Panc1 (cell line): ENCODE data around the gene BSND. TPM values are rescaled to one million over a fixed set of nuclear protein-coding genes. Genes with fewer than 3 reads are reported as not detected.

Experiments used
- ATAC-seq: fragments of 200-7000 bp; cut with Tn5 transposase; 2 replicates; pipeline ENCODE4 v1.9.1; 2020; ENCODE audit warnings: mild to moderate bottlenecking, moderate library complexity
- BruUV-seq: library from RNA; stranded (reverse); fragments of 400-500 nt; replicated peaks from 2 replicates; lab custom pipeline; 2021; lab: Mats Ljungman, UMichigan
- CTCF ChIA-PET: fragments of 300-600 bp; sonication (Branson Sonifier 250); formaldehyde crosslinking; loops from one replicate; lab custom pipeline; 2022; ENCODE audit warnings: antibody characterized with exemption; lab: Charles Lee
- POLR2A ChIA-PET: fragments of 300-600 bp; sonication (Branson Sonifier 250); formaldehyde crosslinking; loops from one replicate; lab custom pipeline; 2022; ENCODE audit warnings: antibody characterized with exemption; lab: Charles Lee
- DNase-seq: peaks from one replicate; pipeline ENCODE4 v3.0.0-alpha.2; 2010; ENCODE audit warnings: low read depth, low spot score
- H3K27ac ChIP-seq: 2 replicates; pipeline ENCODE4 v1.5.1; 2011; ENCODE audit warnings: mild to moderate bottlenecking, low read length, inconsistent platforms
- H3K27me3 ChIP-seq: fragments of 200-500 bp; sonication (Bioruptor generic); 2 replicates; pipeline ENCODE4 v1.6.0; 2014; ENCODE audit warnings: low read length, inconsistent platforms; ENCODE audit not compliant: control insufficient read depth, insufficient read depth
- H3K36me3 ChIP-seq: fragments of 200-500 bp; sonication (Bioruptor generic); 2 replicates; pipeline ENCODE4 v1.5.1; 2014; ENCODE audit warnings: inconsistent platforms, mild to moderate bottlenecking, low read length, moderate library complexity; ENCODE audit not compliant: control insufficient read depth, insufficient read depth
- H3K4me1 ChIP-seq: 2 replicates; pipeline ENCODE4 v1.5.1; 2011; ENCODE audit warnings: inconsistent platforms, mild to moderate bottlenecking, low read length, moderate library complexity; ENCODE audit not compliant: control insufficient read depth, insufficient read depth
- H3K4me3 ChIP-seq, 2 experiments: 2 replicates each; pipeline ENCODE4 v1.5.1; 2011 to 2012; ENCODE audit warnings: low read depth in 2 of 2, low read length in 2 of 2, mild to moderate bottlenecking in 2 of 2, inconsistent platforms in 1 of 2, moderate library complexity in 1 of 2
- H3K9me3 ChIP-seq: fragments of 200-500 bp; sonication (Bioruptor generic); 2 replicates; pipeline ENCODE4 v1.5.1; 2014; ENCODE audit warnings: low read depth, mild to moderate bottlenecking, inconsistent platforms, low read length, moderate library complexity; ENCODE audit not compliant: control insufficient read depth, insufficient read depth
- POLR2AphosphoS5 ChIP-seq: IDR thresholded peaks from 2 replicates; pipeline ENCODE4 v1.6.1; 2012; ENCODE audit warnings: mild to moderate bottlenecking, low read depth, low read length, moderate library complexity
- SIN3A ChIP-seq: IDR thresholded peaks from 2 replicates; pipeline ENCODE4 v1.6.1; 2012; ENCODE audit warnings: low read depth, mild to moderate bottlenecking, low read length, moderate library complexity, borderline replicate concordance; ENCODE audit not compliant: insufficient read depth
- TCF7L2 ChIP-seq: IDR thresholded peaks from 2 replicates; pipeline ENCODE4 v1.6.1; 2011; ENCODE audit warnings: mild to moderate bottlenecking, low read depth, low read length, inconsistent platforms
- in situ Hi-C: cut with HindIII; loops from 2 replicates; pipeline ENCODE4 v1.10.0; 2016; ENCODE audit warnings: low sequenced_read_pairs, low pct_unique_long_range_greater_than_20kb
- intact Hi-C: fragments of 100-400 bp; cut with micrococcal nuclease; formaldehyde crosslinking; loops from one replicate; pipeline ENCODE4 v1.10.0; 2022; ENCODE audit not compliant: unreplicated experiment
- total RNA-seq: library from RNA; stranded (reverse); gene quantifications from one replicate; pipeline ENCODE4 v1.2.1, GENCODE V29; 2021; ENCODE audit not compliant: unreplicated experiment
- TF ChIP-seq, protein P1 (sequence below), 2 experiments: IDR thresholded peaks; 2 replicates each; pipeline ENCODE4 v1.6.1; 2011 to 2012; ENCODE audit warnings: low read depth in 2 of 2, control low read depth in 1 of 2, low read length in 1 of 2, mild to moderate bottlenecking in 1 of 2, moderate library complexity in 1 of 2; ENCODE audit not compliant: insufficient read depth in 1 of 2
- TF ChIP-seq, protein P2 (sequence below): fragments of 450-650 bp; IDR thresholded peaks from 2 replicates; pipeline ENCODE4 v1.5.1; 2017; ENCODE audit warnings: mild to moderate bottlenecking

BSND gene
- total RNA-seq, 1 experiment from 2014 or later, result not detected

DNA sequence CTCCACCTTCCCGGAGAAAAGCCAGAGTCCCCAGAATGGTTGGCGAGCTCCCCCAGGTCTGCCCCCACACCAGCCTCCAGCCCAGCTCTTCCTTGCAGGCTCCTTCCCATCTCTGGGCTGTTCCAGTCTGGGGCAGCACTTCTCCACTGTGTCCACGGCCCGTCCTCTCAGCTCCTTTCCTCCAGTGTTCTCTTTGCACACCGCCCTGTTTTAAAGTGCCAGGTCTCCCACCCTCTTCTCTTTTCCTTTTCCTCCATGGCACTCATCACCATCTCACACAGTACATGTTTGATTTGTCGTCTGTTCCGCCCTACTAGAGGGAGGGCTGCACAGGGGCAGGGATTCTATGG lies 34.5 kb downstream of the BSND start:
- no peak overlapping the region for H3K27ac ChIP-seq
- no peaks in the 10 kb centered on the region for H3K9me3 ChIP-seq
- no peaks in the 10 kb centered on the region for H3K36me3 ChIP-seq
- POLR2A ChIA-PET, result no interaction called here
- BruUV-seq, result no TSS peak
- ATAC-seq (no peak), DNase-seq (no peak)
- intact Hi-C loops (no loop called here), in situ Hi-C loops (no loop called here)
- H3K4me1 ChIP-seq, result no peaks in the 10 kb centered on the region
- H3K4me3 ChIP-seq, result no peak overlapping the region
- H3K27me3 ChIP-seq, result peaks cover 29% of the 10 kb centered on the region
- TF ChIP-seq POLR2AphosphoS5 (no peak), SIN3A (no peak)
- TF ChIP-seq, protein P1, sequence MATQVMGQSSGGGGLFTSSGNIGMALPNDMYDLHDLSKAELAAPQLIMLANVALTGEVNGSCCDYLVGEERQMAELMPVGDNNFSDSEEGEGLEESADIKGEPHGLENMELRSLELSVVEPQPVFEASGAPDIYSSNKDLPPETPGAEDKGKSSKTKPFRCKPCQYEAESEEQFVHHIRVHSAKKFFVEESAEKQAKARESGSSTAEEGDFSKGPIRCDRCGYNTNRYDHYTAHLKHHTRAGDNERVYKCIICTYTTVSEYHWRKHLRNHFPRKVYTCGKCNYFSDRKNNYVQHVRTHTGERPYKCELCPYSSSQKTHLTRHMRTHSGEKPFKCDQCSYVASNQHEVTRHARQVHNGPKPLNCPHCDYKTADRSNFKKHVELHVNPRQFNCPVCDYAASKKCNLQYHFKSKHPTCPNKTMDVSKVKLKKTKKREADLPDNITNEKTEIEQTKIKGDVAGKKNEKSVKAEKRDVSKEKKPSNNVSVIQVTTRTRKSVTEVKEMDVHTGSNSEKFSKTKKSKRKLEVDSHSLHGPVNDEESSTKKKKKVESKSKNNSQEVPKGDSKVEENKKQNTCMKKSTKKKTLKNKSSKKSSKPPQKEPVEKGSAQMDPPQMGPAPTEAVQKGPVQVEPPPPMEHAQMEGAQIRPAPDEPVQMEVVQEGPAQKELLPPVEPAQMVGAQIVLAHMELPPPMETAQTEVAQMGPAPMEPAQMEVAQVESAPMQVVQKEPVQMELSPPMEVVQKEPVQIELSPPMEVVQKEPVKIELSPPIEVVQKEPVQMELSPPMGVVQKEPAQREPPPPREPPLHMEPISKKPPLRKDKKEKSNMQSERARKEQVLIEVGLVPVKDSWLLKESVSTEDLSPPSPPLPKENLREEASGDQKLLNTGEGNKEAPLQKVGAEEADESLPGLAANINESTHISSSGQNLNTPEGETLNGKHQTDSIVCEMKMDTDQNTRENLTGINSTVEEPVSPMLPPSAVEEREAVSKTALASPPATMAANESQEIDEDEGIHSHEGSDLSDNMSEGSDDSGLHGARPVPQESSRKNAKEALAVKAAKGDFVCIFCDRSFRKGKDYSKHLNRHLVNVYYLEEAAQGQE (IDR thresholded peaks at IDR 0.05; ENCODE audit: insufficient read depth in 1 of 2, low read depth in 2 of 2, low read length in 1 of 2), result no peak
- TF ChIP-seq, protein P2, sequence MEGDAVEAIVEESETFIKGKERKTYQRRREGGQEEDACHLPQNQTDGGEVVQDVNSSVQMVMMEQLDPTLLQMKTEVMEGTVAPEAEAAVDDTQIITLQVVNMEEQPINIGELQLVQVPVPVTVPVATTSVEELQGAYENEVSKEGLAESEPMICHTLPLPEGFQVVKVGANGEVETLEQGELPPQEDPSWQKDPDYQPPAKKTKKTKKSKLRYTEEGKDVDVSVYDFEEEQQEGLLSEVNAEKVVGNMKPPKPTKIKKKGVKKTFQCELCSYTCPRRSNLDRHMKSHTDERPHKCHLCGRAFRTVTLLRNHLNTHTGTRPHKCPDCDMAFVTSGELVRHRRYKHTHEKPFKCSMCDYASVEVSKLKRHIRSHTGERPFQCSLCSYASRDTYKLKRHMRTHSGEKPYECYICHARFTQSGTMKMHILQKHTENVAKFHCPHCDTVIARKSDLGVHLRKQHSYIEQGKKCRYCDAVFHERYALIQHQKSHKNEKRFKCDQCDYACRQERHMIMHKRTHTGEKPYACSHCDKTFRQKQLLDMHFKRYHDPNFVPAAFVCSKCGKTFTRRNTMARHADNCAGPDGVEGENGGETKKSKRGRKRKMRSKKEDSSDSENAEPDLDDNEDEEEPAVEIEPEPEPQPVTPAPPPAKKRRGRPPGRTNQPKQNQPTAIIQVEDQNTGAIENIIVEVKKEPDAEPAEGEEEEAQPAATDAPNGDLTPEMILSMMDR, result no peak
- CTCF ChIA-PET, result interaction anchor here (0.6 kb wide), 1 partner anchor 11 kb away, joined by 3 read pairs; no protein-coding TSS in a partner anchor

DNA sequence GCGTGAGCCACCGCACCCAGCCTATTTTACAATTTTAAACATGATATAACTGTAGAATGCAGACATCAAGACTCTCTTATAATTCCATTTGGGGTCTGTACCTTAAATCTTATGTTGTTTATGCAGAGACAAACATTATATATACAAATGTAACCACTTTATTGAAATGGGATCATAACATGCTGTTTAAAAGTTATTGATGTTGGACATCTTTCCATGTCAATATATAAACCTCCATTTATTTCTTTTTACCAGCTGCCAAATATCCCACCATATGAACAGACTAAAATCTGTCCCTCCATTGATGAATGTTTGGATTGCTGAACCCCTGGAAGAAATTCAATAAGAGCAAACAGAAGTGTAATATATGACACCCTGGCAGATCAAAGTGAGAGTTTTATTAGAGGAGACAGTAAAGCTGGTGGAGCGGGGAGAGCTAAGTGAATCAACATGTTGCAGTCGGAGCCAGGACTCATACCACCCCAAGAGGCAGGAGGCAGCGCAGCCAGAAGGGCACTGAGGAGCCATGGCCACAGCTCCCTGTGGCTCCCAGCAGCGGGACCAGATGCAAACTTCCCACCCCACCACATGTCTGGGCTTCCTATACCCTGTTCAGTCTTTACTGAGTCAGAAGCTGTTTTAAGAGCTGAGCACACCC lies 35.9 kb downstream of the BSND start:
- ChIA-PET POLR2A (no interaction called here), CTCF (interaction anchor here (1.0 kb wide), 1 partner anchor 84 kb away, joined by 3 read pairs; no protein-coding TSS in a partner anchor)
- intact Hi-C loops (no loop called here), in situ Hi-C loops (no loop called here)
- Histone ChIP-seq H3K27me3 (peaks cover 37% of the 10 kb centered on the region), H3K4me3 (no peak overlapping the region), H3K27ac (no peak overlapping the region), H3K4me1 (no peaks in the 10 kb centered on the region), H3K9me3 (no peaks in the 10 kb centered on the region), H3K36me3 (no peaks in the 10 kb centered on the region)
- no TSS peak for BruUV-seq
- no peak for ATAC-seq
- DNase-seq, result no peak
- TF ChIP-seq, protein P1 (IDR thresholded peaks at IDR 0.05; ENCODE audit: insufficient read depth in 1 of 2, low read depth in 2 of 2, low read length in 1 of 2), result no peak
- TF ChIP-seq POLR2AphosphoS5, result no peak
- no peak for TF ChIP-seq SIN3A
- TF ChIP-seq, protein P2, result no peak
- no peak for TF ChIP-seq TCF7L2
